H1 (cell line): ENCODE results near the gene PCNX4. TPM values are rescaled to one million over a fixed set of nuclear protein-coding genes. Genes with fewer than 3 reads are reported as not detected.

Experiments
- CTCF ChIA-PET: fragments of 300-600 bp; sonication (Branson Sonifier 250); formaldehyde crosslinking; loops from one replicate; lab custom pipeline; 2021; ENCODE audit not compliant: partially characterized antibody; lab: Charles Lee
- POLR2A ChIA-PET: fragments of 300-600 bp; sonication (Branson Sonifier 250); formaldehyde crosslinking; loops from one replicate; lab custom pipeline; 2021; ENCODE audit warnings: inconsistent platforms; ENCODE audit not compliant: partially characterized antibody; lab: Charles Lee
- DNase-seq, 2 experiments: peaks; one replicate each; pipeline versions ENCODE4 v3.0.0 to v3.0.0-alpha.2; 2010 to 2022; ENCODE audit warnings: low spot score in 2 of 2, low read depth in 1 of 2, mixed read lengths in 1 of 2
- FAIRE-seq: peaks from 2 replicates; lab custom pipeline; 2011; peaks lifted over from hg19 to GRCh38; lab: Jason Lieb, UNC
- H2AFZ ChIP-seq: 2 replicates; pipeline ENCODE4 v1.8.1; 2012; ENCODE audit warnings: low read length, inconsistent platforms
- H2AK5ac ChIP-seq: 2 replicates; pipeline ENCODE4 v1.6.1; 2013; ENCODE audit warnings: low read depth, low read length
- H2BK120ac ChIP-seq: replicated peaks from 2 replicates; pipeline ENCODE3; 2013; ENCODE audit warnings: low read depth, low read length, inconsistent platforms
- H2BK12ac ChIP-seq: 2 replicates; pipeline ENCODE4 v1.6.1; 2013; ENCODE audit warnings: low read depth, low read length
- H2BK15ac ChIP-seq: 2 replicates; pipeline ENCODE4 v1.6.1; 2013; ENCODE audit warnings: low read length
- H2BK20ac ChIP-seq: 2 replicates; pipeline ENCODE4 v1.6.1; 2013; ENCODE audit warnings: low read length
- H2BK5ac ChIP-seq: 2 replicates; pipeline ENCODE4 v1.6.1; 2013; ENCODE audit warnings: low read depth, low read length
- H3K14ac ChIP-seq: 2 replicates; pipeline ENCODE4 v1.6.1; 2013; ENCODE audit warnings: inconsistent platforms; ENCODE audit not compliant: insufficient read length
- H3K18ac ChIP-seq: 2 replicates; pipeline ENCODE4 v1.6.1; 2013; ENCODE audit warnings: low read length; ENCODE audit errors: extremely low read depth
- H3K23ac ChIP-seq: 2 replicates; pipeline ENCODE4 v1.6.1; 2013; ENCODE audit warnings: inconsistent platforms; ENCODE audit not compliant: insufficient read length
- H3K23me2 ChIP-seq: 2 replicates; pipeline ENCODE4 v1.6.1; 2013; ENCODE audit warnings: low read depth, low read length
- H3K27ac ChIP-seq: 2 replicates; pipeline ENCODE4 v1.6.1; 2011; ENCODE audit warnings: low read depth, low read length, inconsistent platforms
- H3K27me3 ChIP-seq, 4 experiments: replicated peaks in 1 of 4; 1 replicate in 1 of 4; 2 replicates in 3 of 4; pipeline versions ENCODE4 v1.6.1 to v1.8.1; 2011 to 2013; ENCODE audit warnings: low read length in 3 of 4, mild to moderate bottlenecking in 3 of 4, inconsistent platforms in 2 of 4, mixed read lengths in 2 of 4, moderate library complexity in 1 of 4; ENCODE audit not compliant: control insufficient read depth in 3 of 4, insufficient read depth in 3 of 4; ENCODE audit errors: extremely low read depth in 1 of 4
- H3K36me3 ChIP-seq, 4 experiments: 2 replicates each; pipeline versions ENCODE4 v1.6.1 to v1.8.1; 2011 to 2013; ENCODE audit warnings: mild to moderate bottlenecking in 4 of 4, low read length in 3 of 4, moderate library complexity in 2 of 4, control low read depth in 1 of 4, inconsistent platforms in 1 of 4; ENCODE audit not compliant: insufficient read depth in 4 of 4, control insufficient read depth in 2 of 4
- H3K4ac ChIP-seq: replicated peaks from 2 replicates; pipeline ENCODE3; 2013; ENCODE audit warnings: low read length, low read depth, mixed read lengths, inconsistent platforms; ENCODE audit not compliant: insufficient read length
- H3K4me1 ChIP-seq, 4 experiments: replicated peaks in 1 of 4; 1 replicate in 1 of 4; 2 replicates in 3 of 4; pipeline versions ENCODE4 v1.6.1 to v1.8.1; 2011 to 2013; ENCODE audit warnings: low read length in 3 of 4, inconsistent platforms in 2 of 4, mixed read lengths in 1 of 4; ENCODE audit not compliant: insufficient read depth in 4 of 4, control insufficient read depth in 3 of 4
- H3K4me2 ChIP-seq, 2 experiments: 2 replicates each; pipeline versions ENCODE4 v1.6.1 to v1.8.1; 2011 to 2013; ENCODE audit warnings: low read depth in 2 of 2, low read length in 2 of 2, control low read depth in 1 of 2, inconsistent platforms in 1 of 2, mild to moderate bottlenecking in 1 of 2; ENCODE audit not compliant: insufficient read depth in 1 of 2
- H3K4me3 ChIP-seq, 4 experiments: fragments of 200-600, 300-600 bp in 1 of 4; sonication (generic), shearing (Covaris generic), sonication (Bioruptor Twin) in 1 of 4; 2 replicates each; pipeline versions ENCODE4 v1.5.1 to v1.8.1; 2011 to 2016; ENCODE audit warnings: low read length in 4 of 4, low read depth in 3 of 4, control low read depth in 2 of 4, inconsistent platforms in 2 of 4, mild to moderate bottlenecking in 2 of 4, mixed read lengths in 1 of 4, moderate library complexity in 1 of 4; ENCODE audit not compliant: insufficient read depth in 2 of 4; ENCODE audit errors: extremely low read depth in 1 of 4
- H3K56ac ChIP-seq: replicated peaks from 2 replicates; pipeline ENCODE3; 2013; ENCODE audit warnings: low read depth, mild to moderate bottlenecking, mixed read lengths, low read length, inconsistent platforms; ENCODE audit not compliant: insufficient read length
- H3K79me1 ChIP-seq: 2 replicates; pipeline ENCODE4 v1.6.1; 2013; ENCODE audit warnings: low read depth, low read length, control low read depth
- H3K79me2 ChIP-seq, 2 experiments: 2 replicates each; pipeline versions ENCODE4 v1.6.1 to v1.8.1; 2012 to 2013; ENCODE audit warnings: low read length in 2 of 2, mild to moderate bottlenecking in 2 of 2, inconsistent platforms in 1 of 2; ENCODE audit not compliant: insufficient read depth in 2 of 2, control insufficient read depth in 1 of 2
- H3K9ac ChIP-seq, 4 experiments: replicated peaks in 1 of 4; 1 replicate in 1 of 4; 2 replicates in 3 of 4; pipeline versions ENCODE4 v1.6.1 to v1.8.1; 2011 to 2013; ENCODE audit warnings: low read depth in 3 of 4, low read length in 3 of 4, control low read depth in 2 of 4, mild to moderate bottlenecking in 2 of 4, moderate library complexity in 2 of 4, inconsistent platforms in 1 of 4; ENCODE audit errors: extremely low read depth in 1 of 4
- H3K9me3 ChIP-seq, 2 experiments: 2 replicates each; pipeline versions ENCODE4 v1.6.1 to v1.8.1; 2012 to 2013; ENCODE audit warnings: mild to moderate bottlenecking in 2 of 2, moderate library complexity in 2 of 2, control low read depth in 1 of 2, inconsistent platforms in 1 of 2, low read depth in 1 of 2, low read length in 1 of 2, mixed read lengths in 1 of 2; ENCODE audit not compliant: insufficient read depth in 2 of 2
- H4K20me1 ChIP-seq, 2 experiments: replicated peaks in 1 of 2; 2 replicates each; pipeline versions ENCODE3 to v1.8.1; 2011 to 2013; ENCODE audit warnings: inconsistent platforms in 2 of 2, low read length in 2 of 2, mild to moderate bottlenecking in 1 of 2; ENCODE audit not compliant: insufficient read depth in 2 of 2, control insufficient read depth in 1 of 2
- H4K5ac ChIP-seq: 2 replicates; pipeline ENCODE4 v1.6.1; 2013; ENCODE audit warnings: low read length, low read depth, mixed read lengths, inconsistent platforms; ENCODE audit not compliant: insufficient read length
- H4K8ac ChIP-seq: 2 replicates; pipeline ENCODE4 v1.8.0; 2013; ENCODE audit warnings: mild to moderate bottlenecking, moderate library complexity, low read length, inconsistent platforms; ENCODE audit not compliant: insufficient read depth; ENCODE audit errors: extremely low read depth
- H4K91ac ChIP-seq: replicated peaks from 2 replicates; pipeline ENCODE3; 2013; ENCODE audit warnings: low read length, mixed read lengths, inconsistent platforms; ENCODE audit not compliant: insufficient read length
- JUND ChIP-seq: IDR thresholded peaks from 2 replicates; pipeline ENCODE4 v1.6.1; 2011; ENCODE audit warnings: mild to moderate bottlenecking, improper control_type of control experiment, low read length
- WGBS, 2 experiments: shearing (Covaris generic) in 1 of 2; methylation state at CpG; one replicate each; pipeline versions ENCODE4 v1.1.6 to v1.1.7; 2013 to 2015; ENCODE audit warnings: low lambda C conversion rate in 2 of 2, mixed read lengths in 2 of 2, inconsistent platforms in 1 of 2, low coverage in 1 of 2, missing lambda C conversion rate in 1 of 2; ENCODE audit not compliant: insufficient replicate concordance in 2 of 2, insufficient coverage in 1 of 2, insufficient read length in 1 of 2; ENCODE audit errors: extremely low coverage in 1 of 2, missing lambda C conversion rate in 1 of 2; 5-methylcytosine and 5-hydroxymethylcytosine counted together
- polyA plus RNA-seq, 7 experiments: library from polyadenylated mRNA; depleted of rRNA in 3 of 7; stranded (reverse) in 5 of 7; unstranded in 2 of 7; fragments of >200 nt in 5 of 7; fragments of 200-250 nt in 2 of 7; gene quantifications; 1 replicate in 5 of 7; 2 replicates in 1 of 7; 4 replicates in 1 of 7; pipeline versions ENCODE4 v1.2.1 to v1.2.3, GENCODE V29; 2011 to 2013; ENCODE audit warnings: missing spikeins in 2 of 7, mixed read lengths in 2 of 7
- total RNA-seq: library from RNA; stranded (reverse); fragmentation: NEBNext Ultra II Directional; extraction: Animal tissue kit (Norgen Biotek cat#: 25700); gene quantifications from 2 replicates; pipeline ENCODE4 v1.2.1, GENCODE V29; 2021
- TF ChIP-seq, protein P1 (sequence below): IDR thresholded peaks from 2 replicates; pipeline ENCODE4 v1.6.1; 2011; ENCODE audit warnings: low read depth, mild to moderate bottlenecking, low read length; ENCODE audit not compliant: insufficient read depth

PCNX4 gene
- total and polyA plus RNA-seq, 2 of the 8 experiments (the other 6 are each of a cell fraction or from before 2014, with no cell fraction given): 28.4 to 35.5 TPM

DNA sequence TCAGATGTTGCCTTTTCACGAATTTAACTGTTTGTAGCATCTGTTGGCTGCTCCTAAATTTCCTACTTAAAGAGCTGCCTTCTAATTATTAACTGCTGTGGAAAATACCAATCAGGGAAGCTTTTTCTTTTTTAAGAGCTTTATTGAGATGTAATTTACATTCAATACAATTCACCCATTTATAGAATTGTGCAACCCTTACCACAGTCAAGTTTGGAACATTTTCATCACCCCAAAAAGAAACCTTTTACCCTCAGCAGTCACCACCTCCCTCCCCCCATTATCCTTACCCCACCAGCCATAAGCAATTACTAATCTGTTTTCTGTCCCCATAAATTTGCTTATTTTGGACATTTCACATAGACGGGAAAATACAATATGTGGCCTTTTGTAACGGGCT is 1.4 kb downstream of the PCNX4 start:
- Histone ChIP-seq H3K79me1 (peaks cover 5% of the 10 kb centered on the region; the same call in 1 of the 2 replicates), H2BK20ac (no peak overlapping the region), H3K27me3 (no peaks in the 10 kb centered on the region), H3K4ac (no peak overlapping the region), H3K56ac (no peak overlapping the region), H3K4me1 (peaks cover 5 to 10% (median 9%) of the 10 kb centered on the region in 4 experiments), H2AK5ac (no peak overlapping the region), H3K23ac (no peak overlapping the region), H3K27ac (no peak overlapping the region), H3K9ac (peak overlapping the region; percentile 83 to 97 (median 94); a peak in 5 of 7 replicates), H3K79me2 (peaks cover 6 to 55% of the 10 kb centered on the region in 2 experiments; a peak in 3 of 4 replicates), H4K5ac (no peak overlapping the region), H2BK12ac (no peak overlapping the region), H3K9me3 (no peaks in the 10 kb centered on the region), H3K4me2 (peak overlapping the region; percentile 88 to 89), H4K20me1 (peaks cover 0 to 3% of the 10 kb centered on the region in 2 experiments), H3K4me3 (peak overlapping the region; percentile 91 to 96 (median 94)), H3K14ac (no peak overlapping the region), H4K8ac (no peak overlapping the region), H2BK5ac (no peak overlapping the region), H3K18ac (no peak overlapping the region), H2BK15ac (no peak overlapping the region), H3K36me3 (peaks cover 0 to 8% (median 1%) of the 10 kb centered on the region in 4 experiments; a peak in 2 of 8 replicates), H3K23me2 (peaks cover 7% of the 10 kb centered on the region; the same call in 1 of the 2 replicates), H2AFZ (no peak overlapping the region), H4K91ac (no peak overlapping the region), H2BK120ac (no peak overlapping the region)
- TF ChIP-seq, protein P1, sequence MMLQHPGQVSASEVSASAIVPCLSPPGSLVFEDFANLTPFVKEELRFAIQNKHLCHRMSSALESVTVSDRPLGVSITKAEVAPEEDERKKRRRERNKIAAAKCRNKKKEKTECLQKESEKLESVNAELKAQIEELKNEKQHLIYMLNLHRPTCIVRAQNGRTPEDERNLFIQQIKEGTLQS: no peak
- no peak for TF ChIP-seq JUND
- ChIA-PET POLR2A (interaction anchor here (1.4 to 1.7 kb wide), 4 partner anchors 12 to 156 kb away, joined by 3 to 5 read pairs (median 4); partner anchors contain the start of genes DHRS7 and PPM1A), CTCF (interaction anchor here (1.4 to 1.7 kb wide), 3 partner anchors 8 to 128 kb away, joined by 3 to 5 read pairs (median 5); no protein-coding TSS in a partner anchor)
- DNase-seq (no peak), FAIRE-seq (no peak)
- WGBS, 2 experiments: 38% methylated on average over 3 of the region's 3 CpGs; no CpG with 5 or more reads in 1 of the 2 experiments
